Raji (cell line): ENCODE data around the gene DTX3L.

ENCODE experiments used
- POLR2A ChIP-seq: IDR thresholded peaks from 2 replicates; pipeline ENCODE4 v1.6.1; 2011; ENCODE audit warnings: low read depth, low read length, control low read depth; ENCODE audit not compliant: insufficient read depth

Gene DTX3L

GRCh38 chr3:122620399-122620798, 56.3 kb downstream of the DTX3L start:
- TF ChIP-seq POLR2A, result no peak

- no peak for TF ChIP-seq POLR2A
Measured at GRCh38 chr3:122621112-122621511, 57.0 kb downstream of the DTX3L start.

GRCh38 chr3:122623031-122623829, 59.1 kb downstream of the DTX3L start:
- no peak for TF ChIP-seq POLR2A
